ENCODE data around the gene SPATA2.

Gene SPATA2

DNA sequence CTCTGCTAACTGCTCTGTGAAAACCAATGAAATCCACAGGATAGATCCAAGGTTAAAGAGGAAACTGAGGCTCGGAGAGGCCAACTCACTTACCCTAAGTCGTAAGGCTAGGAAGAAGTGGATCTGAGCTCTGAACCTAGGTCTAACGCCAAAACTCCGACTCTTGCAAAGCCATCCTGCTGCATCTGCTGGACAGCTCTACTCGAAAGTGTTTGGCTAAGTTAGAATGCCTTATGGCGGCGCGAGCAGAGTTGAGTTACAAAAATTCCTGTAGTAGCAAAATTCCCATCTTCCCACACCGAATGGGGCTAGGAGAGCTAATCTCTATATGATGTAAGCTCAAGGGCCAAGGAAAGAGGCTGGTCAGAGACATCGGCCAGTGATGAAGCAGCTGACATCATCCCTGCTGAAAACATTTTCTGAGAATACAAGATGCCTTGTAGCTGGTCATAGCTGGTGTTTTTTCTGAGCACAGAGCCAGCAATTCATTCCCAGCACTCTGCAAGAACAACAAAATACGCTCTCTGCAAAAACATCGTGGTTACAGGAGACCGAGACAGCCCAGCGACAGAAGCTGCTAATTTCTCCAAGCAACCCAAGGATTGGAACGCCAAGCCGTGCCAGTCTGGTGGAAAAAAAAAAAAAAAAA is 1.8 kb downstream of the SPATA2 start:
- H3K9me3 ChIP-seq (ENCODE audit: control insufficient read depth, low read length) = no peaks in the 10 kb centered on the region
- H3K27ac ChIP-seq (ENCODE audit: low read depth, low read length, severe bottlenecking) = no peak overlapping the region
- H3K4me1 ChIP-seq (ENCODE audit: control insufficient read depth, insufficient read depth, low read length, poor library complexity, severe bottlenecking) = peaks cover 20% of the 10 kb centered on the region
- H3K4me3 ChIP-seq (ENCODE audit: extremely low read depth, insufficient read depth, low read length, poor library complexity, severe bottlenecking) = no peak overlapping the region
- H3K36me3 ChIP-seq (ENCODE audit: control insufficient read depth, insufficient read depth, low read length) = peaks cover 21% of the 10 kb centered on the region
- 92 to 95% methylated on average over 11 of the region's 16 CpGs for WGBS, 2 experiments (ENCODE audit: insufficient coverage in 2 of 2)

DNA sequence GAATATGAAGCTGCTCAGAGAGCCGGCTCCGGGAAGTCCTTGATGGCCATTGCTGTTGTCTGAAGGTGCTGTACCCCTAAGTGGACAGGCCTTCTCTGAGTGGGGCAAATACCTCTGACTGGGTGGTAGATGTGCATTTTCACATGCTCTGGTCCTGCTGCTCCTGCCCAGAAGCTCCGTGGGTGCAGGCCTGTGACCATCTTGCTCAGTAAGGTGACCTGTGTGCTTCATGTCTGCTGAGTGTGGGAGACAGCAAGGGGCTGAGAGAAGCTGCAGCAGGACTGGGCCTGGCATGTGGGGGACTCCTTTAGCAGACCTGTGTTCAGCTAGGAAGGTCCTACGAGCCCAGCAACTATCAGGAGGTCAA is 5.0 kb downstream of the SPATA2 start:
- peaks cover 10% of the 10 kb centered on the region for H3K4me1 ChIP-seq (ENCODE audit: control insufficient read depth, insufficient read depth, low read length, poor library complexity, severe bottlenecking)
- WGBS, 2 experiments (ENCODE audit: insufficient coverage in 2 of 2) = 65 to 96% methylated on average over 2 to 4 of the region's 4 CpGs
- H3K9me3 ChIP-seq (ENCODE audit: control insufficient read depth, low read length) = no peaks in the 10 kb centered on the region
- no peak overlapping the region for H3K27ac ChIP-seq (ENCODE audit: low read depth, low read length, severe bottlenecking)
- peaks cover 45% of the 10 kb centered on the region for H3K36me3 ChIP-seq (ENCODE audit: control insufficient read depth, insufficient read depth, low read length)
- no peak overlapping the region for H3K4me3 ChIP-seq (ENCODE audit: extremely low read depth, insufficient read depth, low read length, poor library complexity, severe bottlenecking)

DNA sequence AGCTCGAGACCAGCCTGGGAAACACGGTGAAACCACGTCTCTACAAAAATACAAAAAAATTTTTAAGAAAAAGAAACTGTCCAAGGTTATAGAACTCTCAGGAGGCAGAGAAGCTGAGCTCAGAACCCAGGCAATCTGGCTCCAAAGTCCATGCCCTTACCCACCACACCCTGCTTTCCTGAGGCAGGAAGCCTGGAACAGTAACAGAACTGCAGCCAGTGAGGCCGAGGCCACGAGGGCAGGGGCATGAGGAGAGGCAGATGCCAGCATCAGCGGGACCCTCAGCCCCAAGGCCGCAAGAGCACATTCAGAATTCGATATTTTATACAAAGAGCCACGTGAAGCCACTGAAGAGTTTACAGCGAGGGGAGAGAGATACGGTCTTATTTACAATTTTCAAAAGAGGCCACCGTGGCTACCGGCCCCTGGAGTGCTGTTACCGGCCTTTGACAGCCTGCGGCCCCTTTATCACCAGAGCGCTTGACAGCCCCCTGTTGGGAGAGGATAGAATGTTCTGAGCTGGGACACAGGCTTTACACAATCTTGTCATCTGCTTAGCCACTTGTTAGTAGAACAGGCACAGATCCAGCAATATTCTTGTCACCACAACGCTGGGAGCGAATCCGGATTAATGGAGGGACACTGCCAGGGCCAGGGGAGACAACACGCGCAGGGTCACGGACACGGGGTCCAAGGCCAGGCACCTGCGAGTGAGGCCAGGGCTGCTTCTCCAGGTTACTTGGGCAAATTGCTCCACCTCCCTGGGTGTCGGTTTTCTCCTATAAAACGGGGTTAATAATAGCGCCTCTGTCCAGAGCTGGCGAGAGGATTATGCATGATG is 5.6 kb downstream of the SPATA2 start:
- Histone ChIP-seq H3K4me3 (ENCODE audit: extremely low read depth, insufficient read depth, low read length, poor library complexity, severe bottlenecking) (no peak overlapping the region), H3K27ac (ENCODE audit: low read depth, low read length, severe bottlenecking) (no peak overlapping the region), H3K9me3 (ENCODE audit: control insufficient read depth, low read length) (no peaks in the 10 kb centered on the region), H3K4me1 (ENCODE audit: control insufficient read depth, insufficient read depth, low read length, poor library complexity, severe bottlenecking) (peaks cover 10% of the 10 kb centered on the region), H3K36me3 (ENCODE audit: control insufficient read depth, insufficient read depth, low read length) (peaks cover 51% of the 10 kb centered on the region)
- WGBS, 2 experiments (ENCODE audit: insufficient coverage in 2 of 2) = 86 to 88% methylated on average over 24 of the region's 28 CpGs

DNA sequence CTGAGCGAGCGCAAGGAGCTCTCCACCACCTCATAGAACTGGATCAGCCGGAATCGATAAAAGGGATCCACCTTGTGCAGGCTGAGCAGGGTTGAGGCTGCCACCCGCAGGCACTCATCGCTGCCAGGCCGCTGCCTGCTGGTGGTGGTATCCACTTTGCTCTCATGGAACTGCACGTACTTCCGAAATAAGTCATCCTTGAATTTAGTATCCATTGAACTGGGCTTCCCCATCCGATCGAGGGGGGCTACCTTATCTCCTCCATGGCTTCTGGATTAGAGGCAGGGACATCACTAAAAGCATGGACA is 7.1 kb downstream of the SPATA2 start:
- Histone ChIP-seq H3K27ac (ENCODE audit: low read depth, low read length, severe bottlenecking) (no peak overlapping the region), H3K9me3 (ENCODE audit: control insufficient read depth, low read length) (no peaks in the 10 kb centered on the region), H3K36me3 (ENCODE audit: control insufficient read depth, insufficient read depth, low read length) (peaks cover 63% of the 10 kb centered on the region), H3K4me1 (ENCODE audit: control insufficient read depth, insufficient read depth, low read length, poor library complexity, severe bottlenecking) (no peaks in the 10 kb centered on the region), H3K4me3 (ENCODE audit: extremely low read depth, insufficient read depth, low read length, poor library complexity, severe bottlenecking) (no peak overlapping the region)
- 98 to 100% methylated on average over 11 of the region's 11 CpGs for WGBS, 2 experiments (ENCODE audit: insufficient coverage in 2 of 2)

DNA sequence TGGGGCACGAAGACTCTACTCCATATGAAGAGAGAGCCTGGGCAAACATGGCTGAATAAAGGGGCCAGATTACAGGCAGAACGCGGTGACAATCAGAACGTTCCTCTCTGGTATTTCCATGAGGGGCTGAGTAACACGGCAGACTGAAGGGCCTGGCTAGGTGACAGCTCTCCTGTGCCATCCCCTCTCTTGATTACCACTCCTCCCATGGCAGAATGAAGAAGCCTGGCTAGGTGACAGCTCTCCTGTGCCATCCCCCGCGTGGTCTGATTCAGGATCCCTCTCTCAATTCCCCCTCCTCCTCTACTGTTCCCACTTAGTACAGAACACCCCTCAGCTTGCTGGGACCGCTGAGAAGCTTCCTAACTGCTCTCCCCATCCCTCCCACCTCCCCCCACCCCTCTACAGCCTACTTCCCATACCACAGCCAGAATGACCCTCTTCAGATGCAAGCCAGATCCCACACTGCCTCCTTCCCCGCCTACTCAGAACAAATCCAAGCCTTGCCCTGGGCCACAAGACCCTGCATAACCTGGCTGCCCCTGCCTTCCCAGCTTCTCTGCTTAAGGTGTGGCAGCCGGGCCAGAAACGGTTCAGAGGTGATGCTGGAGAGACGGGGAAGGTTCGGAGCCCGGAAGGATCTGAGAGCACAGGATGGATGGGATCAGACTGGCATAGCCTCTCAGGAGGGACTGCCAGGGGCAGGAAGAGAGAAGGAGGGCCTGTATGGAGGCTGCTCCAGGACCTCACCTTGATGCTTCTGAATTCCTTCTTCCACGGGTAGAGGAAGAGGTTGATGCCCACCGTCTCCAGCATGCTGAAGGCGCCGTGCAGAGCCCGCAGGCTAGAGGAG is 7.7 kb downstream of the SPATA2 start:
- Histone ChIP-seq H3K4me1 (ENCODE audit: control insufficient read depth, insufficient read depth, low read length, poor library complexity, severe bottlenecking) (no peaks in the 10 kb centered on the region), H3K36me3 (ENCODE audit: control insufficient read depth, insufficient read depth, low read length) (peaks cover 63% of the 10 kb centered on the region), H3K9me3 (ENCODE audit: control insufficient read depth, low read length) (no peaks in the 10 kb centered on the region), H3K4me3 (ENCODE audit: extremely low read depth, insufficient read depth, low read length, poor library complexity, severe bottlenecking) (no peak overlapping the region), H3K27ac (ENCODE audit: low read depth, low read length, severe bottlenecking) (no peak overlapping the region)
- WGBS, 2 experiments (ENCODE audit: insufficient coverage in 2 of 2) = 97% methylated on average over 18 to 19 of the region's 19 CpGs

DNA sequence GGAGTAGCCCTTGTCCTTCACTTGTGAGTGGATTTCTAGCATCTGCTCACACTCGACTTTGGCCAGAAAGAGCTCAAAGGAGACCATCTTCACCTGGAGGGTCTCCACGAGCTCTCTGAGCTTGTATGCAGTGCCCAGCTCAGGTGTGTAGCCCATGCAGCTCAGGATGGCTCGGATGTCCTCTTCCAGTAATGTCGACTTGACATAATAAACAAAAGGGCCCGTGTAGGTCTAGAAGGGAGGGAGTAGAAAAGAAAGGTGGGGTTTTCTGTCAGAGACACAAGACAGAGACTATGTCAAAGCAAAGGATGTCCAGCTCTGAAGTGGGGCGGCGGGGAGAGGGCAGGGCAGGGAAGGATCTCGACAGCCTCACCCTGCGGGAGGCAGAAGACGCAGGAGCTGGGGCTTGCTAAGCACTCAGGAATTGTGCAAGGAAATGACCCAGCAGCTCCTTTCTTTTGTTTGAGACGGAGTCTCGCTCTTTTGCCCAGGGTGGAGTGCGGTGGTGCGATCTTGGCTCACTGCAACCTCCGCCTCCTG is 8.6 kb downstream of the SPATA2 start:
- Histone ChIP-seq H3K4me1 (ENCODE audit: control insufficient read depth, insufficient read depth, low read length, poor library complexity, severe bottlenecking) (no peaks in the 10 kb centered on the region), H3K9me3 (ENCODE audit: control insufficient read depth, low read length) (no peaks in the 10 kb centered on the region), H3K4me3 (ENCODE audit: extremely low read depth, insufficient read depth, low read length, poor library complexity, severe bottlenecking) (no peak overlapping the region), H3K36me3 (ENCODE audit: control insufficient read depth, insufficient read depth, low read length) (peaks cover 57% of the 10 kb centered on the region), H3K27ac (ENCODE audit: low read depth, low read length, severe bottlenecking) (no peak overlapping the region)
- WGBS, 2 experiments (ENCODE audit: insufficient coverage in 2 of 2) = 89% methylated on average over 15 of the region's 15 CpGs

DNA sequence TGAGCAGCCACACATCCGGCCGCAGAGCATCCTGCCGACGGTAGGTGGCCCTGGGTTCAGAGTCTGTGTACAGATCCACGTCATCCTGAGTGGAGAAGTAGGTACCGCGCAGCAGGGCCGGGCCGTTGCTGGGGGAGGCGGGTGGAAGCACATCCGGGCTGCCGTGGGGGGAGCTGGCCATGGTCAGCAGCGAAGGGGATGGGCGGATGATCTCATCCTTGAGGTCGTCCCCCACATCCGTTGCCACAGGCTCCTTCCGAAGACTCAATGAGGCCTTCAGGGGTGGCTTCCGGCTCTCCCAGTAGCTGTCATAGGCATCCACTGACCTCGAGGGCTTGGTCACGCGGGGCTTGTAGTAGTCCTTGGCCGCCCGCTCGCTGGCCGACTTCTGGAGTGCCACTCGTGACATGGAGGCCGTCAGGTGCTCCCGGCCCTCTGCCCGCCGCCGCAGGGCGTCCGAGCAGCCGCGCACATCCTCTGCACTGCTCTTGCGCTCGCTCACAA is 9.2 kb downstream of the SPATA2 start:
- no peak overlapping the region for H3K27ac ChIP-seq (ENCODE audit: low read depth, low read length, severe bottlenecking)
- H3K9me3 ChIP-seq (ENCODE audit: control insufficient read depth, low read length) = no peaks in the 10 kb centered on the region
- H3K4me1 ChIP-seq (ENCODE audit: control insufficient read depth, insufficient read depth, low read length, poor library complexity, severe bottlenecking) = no peaks in the 10 kb centered on the region
- WGBS, 2 experiments (ENCODE audit: insufficient coverage in 2 of 2) = 96 to 97% methylated on average over 34 to 37 of the region's 37 CpGs
- H3K4me3 ChIP-seq (ENCODE audit: extremely low read depth, insufficient read depth, low read length, poor library complexity, severe bottlenecking) = no peak overlapping the region
- H3K36me3 ChIP-seq (ENCODE audit: control insufficient read depth, insufficient read depth, low read length) = peaks cover 60% of the 10 kb centered on the region

DNA sequence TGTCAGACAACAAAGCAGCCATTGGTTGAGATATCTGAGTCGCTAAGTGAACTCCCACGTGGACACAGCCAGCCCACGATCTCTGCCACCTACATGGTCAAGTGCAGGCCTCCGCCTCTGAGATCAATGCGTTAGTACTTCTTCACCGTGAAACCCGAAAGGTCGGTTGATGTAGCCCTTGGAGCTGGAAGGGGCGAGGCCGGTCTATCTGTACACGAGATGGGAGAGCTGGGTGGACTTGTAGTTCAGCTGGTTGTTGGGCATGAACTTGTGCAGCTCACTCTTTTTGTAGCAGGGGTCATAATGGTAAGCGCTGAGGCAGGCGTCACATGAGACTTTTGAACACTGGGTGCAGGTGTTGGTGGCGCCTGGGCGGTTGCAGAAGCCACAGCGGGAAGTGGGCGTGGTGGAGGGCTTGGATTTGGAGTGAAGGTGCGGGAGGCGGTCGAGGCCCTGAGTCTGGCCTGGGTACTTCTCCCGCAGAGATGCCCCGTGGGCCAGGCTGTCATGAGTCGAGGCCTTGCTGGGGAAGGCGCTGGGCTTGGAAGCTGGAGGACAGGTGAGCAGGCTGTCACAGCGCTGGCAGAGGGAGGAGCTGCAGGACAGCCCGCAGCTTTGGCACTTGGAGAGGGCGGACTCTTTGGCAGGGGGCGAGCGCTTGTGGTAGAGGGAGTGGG is 9.8 kb downstream of the SPATA2 start:
- no peaks in the 10 kb centered on the region for H3K9me3 ChIP-seq (ENCODE audit: control insufficient read depth, low read length)
- no peak overlapping the region for H3K27ac ChIP-seq (ENCODE audit: low read depth, low read length, severe bottlenecking)
- H3K4me3 ChIP-seq (ENCODE audit: extremely low read depth, insufficient read depth, low read length, poor library complexity, severe bottlenecking) = no peak overlapping the region
- peaks cover 60% of the 10 kb centered on the region for H3K36me3 ChIP-seq (ENCODE audit: control insufficient read depth, insufficient read depth, low read length)
- WGBS, 2 experiments (ENCODE audit: insufficient coverage in 2 of 2) = 93 to 95% methylated on average over 20 to 25 of the region's 29 CpGs
- H3K4me1 ChIP-seq (ENCODE audit: control insufficient read depth, insufficient read depth, low read length, poor library complexity, severe bottlenecking) = no peaks in the 10 kb centered on the region

DNA sequence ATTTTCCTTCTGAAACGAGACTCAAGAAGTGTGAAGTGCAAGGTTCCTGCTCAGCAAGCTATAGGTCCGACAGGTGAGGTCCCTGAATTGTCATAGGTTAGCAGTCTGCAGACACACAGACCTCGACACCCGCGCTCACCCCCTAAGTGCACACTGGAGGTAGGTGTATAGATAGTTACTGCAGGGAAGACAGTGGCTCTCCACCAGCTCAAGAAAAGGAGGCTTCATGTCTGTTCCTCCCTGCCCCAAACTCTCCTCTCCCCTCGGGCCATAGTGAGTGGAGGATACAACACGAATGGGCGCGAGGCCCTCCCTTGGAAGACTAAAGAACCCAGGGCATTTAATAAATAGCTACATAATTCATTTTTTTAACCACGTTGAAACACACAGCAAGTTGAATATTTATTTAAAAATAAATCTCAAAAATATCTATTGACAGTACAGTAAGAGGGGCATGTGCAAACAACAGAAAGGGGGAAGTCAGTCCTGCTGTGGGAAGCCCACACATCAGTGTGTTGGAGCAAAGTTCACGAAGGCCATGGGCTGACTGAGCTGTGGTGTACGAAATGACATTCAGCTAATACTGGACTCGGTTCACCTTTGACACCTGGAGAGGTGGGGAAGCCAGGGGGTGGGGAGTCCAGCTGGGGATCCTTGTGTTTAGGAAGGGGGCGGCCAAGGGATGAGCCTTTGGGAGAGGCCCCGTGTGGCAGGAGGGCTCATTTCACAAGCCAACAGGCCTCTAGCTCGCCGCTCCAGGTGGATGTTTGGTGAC is 10.7 kb downstream of the SPATA2 start:
- Histone ChIP-seq H3K36me3 (ENCODE audit: control insufficient read depth, insufficient read depth, low read length) (peaks cover 53% of the 10 kb centered on the region), H3K4me1 (ENCODE audit: control insufficient read depth, insufficient read depth, low read length, poor library complexity, severe bottlenecking) (no peaks in the 10 kb centered on the region), H3K4me3 (ENCODE audit: extremely low read depth, insufficient read depth, low read length, poor library complexity, severe bottlenecking) (no peak overlapping the region), H3K27ac (ENCODE audit: low read depth, low read length, severe bottlenecking) (no peak overlapping the region), H3K9me3 (ENCODE audit: control insufficient read depth, low read length) (no peaks in the 10 kb centered on the region)
- 95 to 100% methylated on average over 5 to 12 of the region's 17 CpGs for WGBS, 2 experiments (ENCODE audit: insufficient coverage in 2 of 2)
